ENCODE measurements around the gene PLEKHH3. TPM values are rescaled to one million over a fixed set of nuclear protein-coding genes. Genes with fewer than 3 reads are reported as not detected.
A peak's percentile ranks its signal among the peaks of the same experiment; 100 is the strongest.
"Not testable (repeated sequence)": the region's sequence is repeated elsewhere in the genome, so short reads cannot be mapped to it uniquely, and the experiment has no call there.

Gene PLEKHH3
- total and polyA plus RNA-seq, 3 experiments from 2014 or later = 0.38 to 0.70 TPM; not detected in 1

DNA sequence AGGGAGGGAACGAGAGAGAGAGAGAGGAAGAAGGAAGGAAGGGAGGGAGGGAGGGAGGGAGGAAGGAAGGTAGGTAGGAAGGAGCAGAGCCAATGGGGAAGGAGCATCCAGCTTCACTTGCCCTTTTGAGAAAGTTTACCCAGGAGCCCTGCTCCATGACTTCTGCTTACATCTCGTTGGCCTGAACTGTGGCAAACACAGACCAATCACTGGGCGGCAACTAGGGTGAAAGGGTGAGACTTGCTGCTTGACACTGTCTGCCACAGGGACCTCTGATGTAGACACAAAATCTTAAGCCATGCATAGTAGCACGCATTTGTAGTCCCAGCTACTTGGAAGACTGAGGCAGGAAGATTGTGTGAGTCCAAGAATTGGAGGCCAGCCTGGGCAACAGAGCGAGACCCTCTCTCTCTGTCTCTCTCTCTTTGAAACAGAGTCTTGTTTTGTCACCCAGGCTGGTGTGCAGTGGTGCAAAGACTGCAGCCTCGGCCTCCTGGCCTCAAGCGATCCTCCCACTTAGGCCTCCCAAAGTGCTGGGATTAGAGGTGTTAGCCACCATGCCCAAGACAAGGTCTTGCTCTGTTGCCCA lies 37.2 kb downstream of the PLEKHH3 start:
- H3K4me1 Mint-ChIP-seq = no peaks in the 10 kb centered on the region
- no peak for DNase-seq
- no peaks in the 10 kb centered on the region for H3K36me3 ChIP-seq (ENCODE audit: insufficient read depth, low read length)
- no peaks in the 10 kb centered on the region for H3K4me1 ChIP-seq (ENCODE audit: insufficient read depth, low read length)
- no peak overlapping the region for H3K27ac Mint-ChIP-seq
- H3K27ac ChIP-seq (ENCODE audit: low read depth, low read length) = no peak overlapping the region
- H3K9me3 ChIP-seq (ENCODE audit: low read length) = no peaks in the 10 kb centered on the region
- peaks cover 5 to 12% of the 10 kb centered on the region in 2 donors for H3K27me3 Mint-ChIP-seq
- no peaks in the 10 kb centered on the region for H3K36me3 Mint-ChIP-seq
- no peaks in the 10 kb centered on the region for H3K27me3 ChIP-seq (ENCODE audit: insufficient read depth, low read length, poor library complexity, severe bottlenecking)
- no peak overlapping the region for H3K4me3 Mint-ChIP-seq
- H3K9me3 Mint-ChIP-seq = no peaks in the 10 kb centered on the region
- ChIA-PET POLR2A (no interaction called here), CTCF (interaction anchor here (0.9 kb wide), 1 partner anchor 22 kb away, joined by 4 read pairs; no protein-coding TSS in a partner anchor)
- no peak overlapping the region for H3K4me3 ChIP-seq (ENCODE audit: low read length)

DNA sequence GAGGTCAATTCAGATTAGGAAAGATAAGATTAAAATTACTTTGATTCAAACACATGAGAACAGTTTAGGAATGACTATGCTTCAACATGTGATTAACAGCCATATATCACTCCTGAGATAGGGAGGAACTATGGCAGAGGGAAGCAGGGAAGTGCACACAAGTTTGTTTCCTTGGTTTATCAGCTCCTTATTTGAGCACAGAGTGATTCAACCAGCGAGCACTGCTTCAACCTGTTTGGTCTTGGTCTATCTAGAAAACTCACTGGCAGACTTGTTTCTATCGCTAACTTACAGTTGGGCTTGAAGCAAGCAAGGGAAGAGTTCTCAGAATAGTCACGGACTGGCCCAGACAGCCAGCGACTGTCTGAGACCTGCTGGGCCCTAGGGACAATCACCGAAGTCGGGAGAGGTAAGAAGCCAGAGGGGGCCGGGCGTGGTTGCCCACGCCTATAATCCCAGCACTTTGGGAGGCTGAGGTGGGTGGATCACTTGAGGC lies 43.8 kb downstream of the PLEKHH3 start:
- Histone ChIP-seq H3K4me3 (ENCODE audit: low read length) (no peak overlapping the region), H3K9me3 (ENCODE audit: low read length) (no peaks in the 10 kb centered on the region), H3K27ac (ENCODE audit: low read depth, low read length) (no peak overlapping the region), H3K36me3 (ENCODE audit: insufficient read depth, low read length) (no peaks in the 10 kb centered on the region), H3K27me3 (ENCODE audit: insufficient read depth, low read length, poor library complexity, severe bottlenecking) (no peaks in the 10 kb centered on the region), H3K4me1 (ENCODE audit: insufficient read depth, low read length) (no peaks in the 10 kb centered on the region)
- Mint-ChIP-seq H3K27ac (no peak overlapping the region), H3K9me3 (no peaks in the 10 kb centered on the region), H3K36me3 (peaks cover 0 to 1% (median 0%) of the 10 kb centered on the region in 3 donors), H3K4me1 (no peaks in the 10 kb centered on the region), H3K27me3 (no peaks in the 10 kb centered on the region), H3K4me3 (no peak overlapping the region)
- no peak for DNase-seq
- ChIA-PET CTCF (interaction anchor here (0.5 kb wide), 1 partner anchor 90 kb away, joined by 3 read pairs; no protein-coding TSS in a partner anchor), POLR2A (no interaction called here)

DNA sequence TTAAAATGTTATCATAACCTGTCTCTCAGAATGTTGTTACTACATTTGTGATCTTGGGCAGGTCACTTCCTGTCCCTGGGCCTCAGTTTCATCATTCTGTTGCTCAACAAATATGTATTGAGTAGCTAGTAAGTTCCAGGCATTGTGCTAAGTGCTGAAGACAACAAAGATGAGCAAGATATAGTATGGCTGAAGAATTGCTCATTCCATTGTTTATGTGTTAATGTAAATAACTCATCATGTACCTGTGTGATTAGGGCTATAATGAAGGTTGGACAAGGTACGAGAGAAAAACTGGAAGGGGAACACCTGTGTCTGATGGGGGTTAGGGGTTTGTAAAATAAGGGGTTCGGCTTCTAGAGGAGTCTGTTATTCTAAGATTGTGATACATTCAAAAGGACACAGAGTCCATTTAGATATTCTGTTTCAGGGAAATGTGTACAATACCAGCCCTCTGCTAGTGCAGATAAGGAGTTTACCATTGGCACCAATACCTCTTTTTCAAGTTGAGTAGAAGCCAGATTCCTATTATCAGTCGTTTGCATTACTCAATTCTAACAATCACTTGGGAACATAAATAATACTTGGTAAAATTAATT lies 47.3 kb downstream of the PLEKHH3 start:
- POLR2A ChIA-PET = no interaction called here
- CTCF ChIA-PET = no interaction called here

DNA sequence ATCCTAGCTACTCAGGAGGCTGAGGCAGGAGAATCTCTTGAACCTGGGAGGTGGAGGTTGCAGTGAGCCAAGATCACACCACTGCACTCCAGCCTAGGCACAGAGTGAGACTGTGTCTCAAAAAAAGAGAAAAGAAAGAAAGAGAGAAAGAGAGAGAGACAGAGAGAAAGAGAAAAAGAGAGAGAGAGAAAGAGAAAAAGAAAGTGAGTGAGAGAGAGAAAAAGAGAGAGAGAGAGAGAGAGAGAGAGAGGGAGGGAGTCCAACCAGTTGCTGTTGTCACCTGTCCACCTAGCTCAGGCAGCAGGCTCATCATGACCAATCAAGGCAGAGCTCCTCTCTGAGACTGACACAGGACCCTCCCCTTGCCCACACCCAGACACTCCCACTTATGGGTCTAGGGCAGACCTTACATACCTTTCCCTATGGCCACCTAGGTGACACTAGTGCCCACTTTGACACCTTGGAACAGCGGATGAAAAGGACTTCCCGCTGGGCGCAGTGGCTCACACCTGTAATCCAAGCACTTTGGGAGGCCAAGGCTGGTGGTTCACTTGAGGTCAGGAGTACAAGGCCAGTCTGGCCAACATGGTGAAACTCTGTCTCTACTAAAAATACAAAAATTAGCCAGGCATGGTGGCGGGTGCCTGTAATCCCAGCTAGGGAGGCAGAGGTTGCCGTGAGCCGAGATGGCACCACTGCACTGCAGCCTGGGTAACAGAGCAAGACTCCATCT lies 49.6 kb downstream of the PLEKHH3 start:
- DNase-seq; H3K27me3 ChIP-seq (ENCODE audit: insufficient read depth, low read length, poor library complexity, severe bottlenecking); H3K27me3 Mint-ChIP-seq; H3K4me3 ChIP-seq (ENCODE audit: low read length); POLR2A ChIA-PET; H3K9me3 Mint-ChIP-seq; H3K27ac ChIP-seq (ENCODE audit: low read depth, low read length); CTCF ChIA-PET; H3K9me3 ChIP-seq (ENCODE audit: low read length); H3K4me3 Mint-ChIP-seq; H3K4me1 ChIP-seq (ENCODE audit: insufficient read depth, low read length); H3K36me3 Mint-ChIP-seq; H3K4me1 Mint-ChIP-seq; H3K36me3 ChIP-seq (ENCODE audit: insufficient read depth, low read length): not testable (repeated sequence)
- peak overlapping the region in 1 of 8 donors; percentile 66 for H3K27ac Mint-ChIP-seq

More for the DNA sequence above, 47.3 kb downstream of the PLEKHH3 start:
- Mint-ChIP-seq H3K36me3 (peaks cover 0 to 1% (median 0%) of the 10 kb centered on the region in 3 donors), H3K27ac (no peak overlapping the region), H3K4me3 (no peak overlapping the region), H3K4me1 (no peaks in the 10 kb centered on the region), H3K9me3 (no peaks in the 10 kb centered on the region), H3K27me3 (no peaks in the 10 kb centered on the region)
- H3K36me3 ChIP-seq (ENCODE audit: insufficient read depth, low read length) = no peaks in the 10 kb centered on the region
- H3K4me1 ChIP-seq (ENCODE audit: insufficient read depth, low read length) = no peaks in the 10 kb centered on the region
- H3K27me3 ChIP-seq (ENCODE audit: insufficient read depth, low read length, poor library complexity, severe bottlenecking) = no peaks in the 10 kb centered on the region
- no peak for DNase-seq
- H3K27ac ChIP-seq (ENCODE audit: low read depth, low read length) = no peak overlapping the region
- no peak overlapping the region for H3K4me3 ChIP-seq (ENCODE audit: low read length)
- no peaks in the 10 kb centered on the region for H3K9me3 ChIP-seq (ENCODE audit: low read length)

DNA sequence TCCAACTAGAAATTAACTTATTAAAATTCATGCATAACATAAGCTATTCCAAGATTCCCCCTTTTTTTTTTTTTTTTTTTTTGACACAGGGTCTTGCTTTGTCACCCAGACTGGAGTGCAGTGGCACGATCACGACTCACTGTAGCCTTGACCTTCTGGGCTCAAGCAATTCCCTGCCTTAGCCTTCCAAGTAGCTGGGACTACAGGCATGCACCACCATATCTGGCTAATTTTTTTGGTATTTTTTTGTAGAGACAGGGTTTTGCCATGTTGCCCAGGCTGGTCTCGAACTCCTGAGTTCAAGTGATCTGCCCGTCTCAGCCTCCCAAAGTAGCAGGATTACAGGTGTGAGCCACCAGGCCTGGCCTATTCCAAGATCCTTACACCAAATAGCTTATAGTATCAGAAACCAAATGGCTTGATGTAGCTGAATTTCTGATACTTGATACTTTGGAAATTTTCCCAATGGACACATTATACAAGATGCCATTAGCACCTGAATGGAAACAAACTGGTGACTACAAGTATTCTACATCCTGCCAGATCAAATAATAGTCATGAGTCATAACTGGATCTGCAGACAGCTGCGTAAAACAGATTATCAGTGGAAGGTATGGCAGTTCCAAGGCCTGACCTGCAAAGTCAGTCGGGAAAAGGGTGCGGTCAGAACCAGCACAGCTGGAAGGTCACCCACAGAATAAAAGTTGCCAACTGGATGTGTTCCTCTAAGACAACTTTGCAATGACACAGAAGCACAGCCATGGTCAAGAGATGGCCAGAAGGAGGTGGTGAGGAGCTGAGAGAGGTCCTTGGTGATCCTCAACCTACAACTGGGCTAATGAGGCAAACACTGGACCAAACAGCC lies 52.8 kb downstream of the PLEKHH3 start:
- H3K27ac Mint-ChIP-seq = no peak overlapping the region
- no peak for DNase-seq
- H3K4me1 Mint-ChIP-seq = peaks cover 0 to 2% (median 0%) of the 10 kb centered on the region in 3 donors
- Histone ChIP-seq H3K4me1 (ENCODE audit: insufficient read depth, low read length) (no peaks in the 10 kb centered on the region), H3K9me3 (ENCODE audit: low read length) (no peaks in the 10 kb centered on the region), H3K36me3 (ENCODE audit: insufficient read depth, low read length) (no peaks in the 10 kb centered on the region), H3K4me3 (ENCODE audit: low read length) (no peak overlapping the region), H3K27ac (ENCODE audit: low read depth, low read length) (no peak overlapping the region), H3K27me3 (ENCODE audit: insufficient read depth, low read length, poor library complexity, severe bottlenecking) (no peaks in the 10 kb centered on the region)
- H3K4me3 Mint-ChIP-seq = no peak overlapping the region
- ChIA-PET POLR2A (interaction anchor here (0.6 kb wide), 1 partner anchor 110 kb away, joined by 4 read pairs; no protein-coding TSS in a partner anchor), CTCF (interaction anchor here (1.5 to 1.8 kb wide), 3 partner anchors 15 to 56 kb away, joined by 3 to 6 read pairs (median 3); partner anchors contain the start of gene RETREG3)
- H3K9me3 Mint-ChIP-seq = no peaks in the 10 kb centered on the region
- no peaks in the 10 kb centered on the region for H3K27me3 Mint-ChIP-seq
- H3K36me3 Mint-ChIP-seq = no peaks in the 10 kb centered on the region

DNA sequence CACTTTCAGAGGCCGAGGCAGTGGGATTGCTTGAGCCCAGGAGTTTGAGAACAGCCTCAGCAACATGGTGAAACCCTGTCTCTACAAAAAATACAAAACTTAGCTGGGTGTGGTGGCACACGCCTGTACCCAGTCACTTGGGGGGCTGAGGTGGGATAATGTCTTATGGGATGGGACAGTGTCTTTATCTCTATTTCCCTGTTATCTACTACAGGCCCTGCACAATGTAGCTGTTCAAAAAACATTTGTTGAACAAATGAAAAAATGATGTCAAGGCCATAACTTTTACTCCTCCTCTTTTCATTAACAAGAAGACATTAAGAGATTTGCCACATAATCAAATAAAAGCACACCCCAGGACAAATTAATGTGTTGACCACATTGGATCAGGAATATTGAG lies 53.5 kb downstream of the PLEKHH3 start:
- Mint-ChIP-seq H3K36me3 (no peaks in the 10 kb centered on the region), H3K27me3 (no peaks in the 10 kb centered on the region), H3K9me3 (no peaks in the 10 kb centered on the region), H3K4me1 (peaks cover 0 to 8% (median 0%) of the 10 kb centered on the region in 3 donors), H3K27ac (no peak overlapping the region), H3K4me3 (no peak overlapping the region)
- CTCF ChIA-PET = interaction anchor here (1.5 to 1.8 kb wide), 3 partner anchors 15 to 57 kb away, joined by 3 to 6 read pairs (median 3); partner anchors contain the start of gene RETREG3
- no peaks in the 10 kb centered on the region for H3K36me3 ChIP-seq (ENCODE audit: insufficient read depth, low read length)
- no peaks in the 10 kb centered on the region for H3K4me1 ChIP-seq (ENCODE audit: insufficient read depth, low read length)
- POLR2A ChIA-PET = interaction anchor here (0.6 kb wide), 1 partner anchor 111 kb away, joined by 4 read pairs; no protein-coding TSS in a partner anchor
- H3K27me3 ChIP-seq (ENCODE audit: insufficient read depth, low read length, poor library complexity, severe bottlenecking) = no peaks in the 10 kb centered on the region
- H3K9me3 ChIP-seq (ENCODE audit: low read length) = no peaks in the 10 kb centered on the region
- DNase-seq = no peak
- no peak overlapping the region for H3K27ac ChIP-seq (ENCODE audit: low read depth, low read length)
- no peak overlapping the region for H3K4me3 ChIP-seq (ENCODE audit: low read length)

DNA sequence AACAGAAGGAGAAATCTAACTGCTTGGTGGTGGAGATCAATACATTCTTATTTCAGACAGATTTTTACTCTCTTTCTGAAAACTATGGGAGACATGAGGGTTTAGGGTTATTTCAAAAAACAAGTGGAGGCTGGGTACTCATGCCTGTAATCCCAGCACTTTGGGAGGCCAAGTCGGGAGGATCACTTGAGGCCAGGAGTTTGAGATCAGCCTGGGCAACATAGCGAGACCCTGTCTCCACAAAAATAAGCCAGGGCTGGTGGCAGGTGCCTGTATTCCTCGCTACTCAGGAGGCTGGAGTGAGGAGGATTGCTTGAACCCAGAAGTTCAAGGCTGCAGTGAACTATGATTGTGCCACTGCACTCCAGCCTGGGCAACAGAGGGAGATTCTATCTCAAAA lies 54.8 kb downstream of the PLEKHH3 start:
- H3K27me3 Mint-ChIP-seq; H3K27ac ChIP-seq (ENCODE audit: low read depth, low read length); H3K4me1 ChIP-seq (ENCODE audit: insufficient read depth, low read length); POLR2A ChIA-PET; DNase-seq; H3K9me3 Mint-ChIP-seq; CTCF ChIA-PET; H3K4me3 ChIP-seq (ENCODE audit: low read length); H3K9me3 ChIP-seq (ENCODE audit: low read length); H3K27ac Mint-ChIP-seq; H3K4me1 Mint-ChIP-seq; H3K36me3 Mint-ChIP-seq; H3K4me3 Mint-ChIP-seq; H3K36me3 ChIP-seq (ENCODE audit: insufficient read depth, low read length); H3K27me3 ChIP-seq (ENCODE audit: insufficient read depth, low read length, poor library complexity, severe bottlenecking): not testable (repeated sequence)
